Right lobe of liver (tissue), 4 donors: ENCODE measurements around the gene SEMA4B.

Experiments
- CTCF ChIP-seq, 4 donors: fragments of 200-600 bp in 3 of 4; fragments of 450-650 bp in 1 of 4; IDR thresholded peaks; one replicate each; pipeline versions ENCODE4 v1.5.1 to v1.8.0; 2016 to 2022; ENCODE audit warnings: antibody characterized with exemption in 4 of 4, mild to moderate bottlenecking in 2 of 4
- POLR2A ChIP-seq: fragments of 450-650 bp; IDR thresholded peaks from one replicate; pipeline ENCODE4 v1.6.1; 2017; ENCODE audit warnings: antibody characterized with exemption, mild to moderate bottlenecking
- donor health status: DM: no; HTN: no; CAD: no.
- donor health status: DM: no; HTN: no; CAD: no.
- donor health status: DM: no; HTN: yes; CAD: no.

GRCh38 chr15:90231028-90232017, 30.2 kb downstream of the SEMA4B start:
- TF ChIP-seq CTCF (IDR thresholded peaks at IDR 0.05): no peak
- no peak for TF ChIP-seq POLR2A
